HG03066 (cell line): Measurements from ENCODE around the gene CSNK1D.
"Not testable (repeated sequence)": the region's sequence is repeated elsewhere in the genome, so short reads cannot be mapped to it uniquely, and the experiment has no call there.

Source experiments
- ATAC-seq: cut with Tn5 transposase; IDR thresholded peaks from one replicate; pipeline ENCODE4 v1.9.1; 2021; ENCODE audit warnings: low read depth; ENCODE audit not compliant: unreplicated experiment

CSNK1D gene

DNA sequence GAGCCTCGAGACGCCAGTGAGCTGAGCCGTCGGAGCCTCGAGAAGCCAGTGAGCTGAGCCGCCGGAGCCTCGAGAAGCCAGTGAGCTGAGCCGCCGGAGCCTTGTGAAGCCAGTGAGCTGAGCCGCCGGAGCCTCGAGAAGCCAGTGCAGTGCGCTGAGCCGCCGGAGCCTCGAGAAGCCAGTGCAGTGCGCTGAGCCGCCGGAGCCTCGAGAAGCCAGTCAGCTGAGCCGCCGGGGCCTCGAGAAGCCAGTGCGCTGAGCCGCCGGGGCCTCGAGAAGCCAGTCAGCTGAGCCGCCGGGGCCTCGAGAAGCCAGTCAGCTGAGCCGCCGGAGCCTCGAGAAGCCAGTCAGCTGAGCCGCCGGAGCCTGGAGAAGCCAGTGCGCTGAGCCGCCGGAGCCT is 19.4 kb downstream of the CSNK1D start:
- ATAC-seq: not testable (repeated sequence)

DNA sequence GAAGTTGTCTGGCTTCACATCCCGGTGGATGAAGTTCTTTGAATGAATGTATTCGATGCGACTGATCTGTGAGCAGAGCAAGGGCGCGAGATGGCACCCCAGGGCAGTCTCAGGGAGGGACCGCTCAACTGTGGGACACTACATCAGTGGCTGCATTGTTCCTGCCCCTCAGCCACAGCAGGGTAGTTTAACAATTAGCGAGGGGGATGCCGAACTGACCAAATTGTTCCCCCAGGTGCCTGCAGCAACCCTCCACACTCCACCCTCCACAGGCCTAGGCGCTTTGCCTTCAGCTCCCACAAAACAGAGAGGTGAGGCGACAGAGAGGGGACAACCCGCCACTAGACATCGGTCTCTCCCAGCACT is 20.3 kb downstream of the CSNK1D start:
- no peak for ATAC-seq

DNA sequence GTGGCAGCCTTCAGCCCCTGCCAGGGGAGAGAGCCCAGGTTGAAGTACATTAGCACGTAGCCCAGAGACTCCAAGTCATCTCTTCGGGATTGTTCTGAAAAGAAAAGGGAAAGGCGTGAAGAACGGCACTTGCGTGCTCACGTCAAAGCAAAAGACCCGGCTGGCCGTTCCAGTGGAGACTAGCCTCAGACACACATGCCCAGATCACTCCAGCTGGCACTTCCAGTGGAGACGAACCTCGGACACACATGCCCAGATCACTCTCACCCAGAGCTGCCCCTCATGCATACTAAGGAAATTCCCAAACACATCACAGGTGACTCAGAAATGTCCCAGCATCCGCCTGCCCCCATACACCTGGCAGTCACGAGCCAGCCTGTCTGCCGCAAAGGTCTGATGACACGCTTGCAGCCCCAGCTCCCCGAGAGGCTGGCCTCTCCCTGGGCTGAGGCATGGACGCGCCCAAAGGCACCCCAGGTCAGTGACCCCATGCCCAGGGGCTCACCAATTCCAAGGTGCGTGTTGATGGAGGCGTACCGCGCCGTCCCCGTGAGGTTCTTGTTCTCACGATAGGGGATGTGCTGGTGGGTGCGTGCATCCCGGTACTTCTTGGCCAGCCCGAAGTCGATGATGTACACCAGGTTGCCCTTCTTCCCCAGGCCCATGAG is 20.9 kb downstream of the CSNK1D start:
- ATAC-seq: no peak

DNA sequence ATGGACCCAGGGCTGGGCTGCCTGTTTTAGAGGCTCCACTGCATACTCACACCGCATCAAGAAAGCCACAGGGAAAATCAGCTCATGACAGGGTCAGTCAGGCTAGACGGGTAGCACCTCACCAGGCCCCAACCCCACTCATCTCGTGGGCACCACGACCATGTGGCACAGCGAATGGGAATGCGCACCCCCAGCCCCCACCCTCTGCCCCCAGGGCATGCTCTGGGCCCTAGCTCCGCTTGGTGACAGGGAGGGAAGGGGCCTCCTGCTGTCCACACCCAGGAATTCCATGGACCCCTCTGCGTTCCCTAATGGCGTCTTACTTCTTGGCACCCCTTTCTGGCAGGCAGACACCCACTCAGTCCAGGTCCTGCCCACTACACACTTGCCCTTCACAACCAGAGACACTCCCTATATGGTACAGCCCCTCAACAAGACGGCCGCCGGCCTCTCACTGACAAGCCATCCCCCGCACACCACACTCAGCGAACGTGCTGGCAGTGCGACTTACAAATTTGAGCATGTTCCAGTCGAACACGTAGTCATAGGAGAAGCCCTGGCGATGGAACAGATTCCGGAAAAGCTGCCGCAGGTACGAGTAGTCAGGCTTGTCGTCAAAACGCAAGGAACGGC is 22.5 kb downstream of the CSNK1D start:
- no peak for ATAC-seq

DNA sequence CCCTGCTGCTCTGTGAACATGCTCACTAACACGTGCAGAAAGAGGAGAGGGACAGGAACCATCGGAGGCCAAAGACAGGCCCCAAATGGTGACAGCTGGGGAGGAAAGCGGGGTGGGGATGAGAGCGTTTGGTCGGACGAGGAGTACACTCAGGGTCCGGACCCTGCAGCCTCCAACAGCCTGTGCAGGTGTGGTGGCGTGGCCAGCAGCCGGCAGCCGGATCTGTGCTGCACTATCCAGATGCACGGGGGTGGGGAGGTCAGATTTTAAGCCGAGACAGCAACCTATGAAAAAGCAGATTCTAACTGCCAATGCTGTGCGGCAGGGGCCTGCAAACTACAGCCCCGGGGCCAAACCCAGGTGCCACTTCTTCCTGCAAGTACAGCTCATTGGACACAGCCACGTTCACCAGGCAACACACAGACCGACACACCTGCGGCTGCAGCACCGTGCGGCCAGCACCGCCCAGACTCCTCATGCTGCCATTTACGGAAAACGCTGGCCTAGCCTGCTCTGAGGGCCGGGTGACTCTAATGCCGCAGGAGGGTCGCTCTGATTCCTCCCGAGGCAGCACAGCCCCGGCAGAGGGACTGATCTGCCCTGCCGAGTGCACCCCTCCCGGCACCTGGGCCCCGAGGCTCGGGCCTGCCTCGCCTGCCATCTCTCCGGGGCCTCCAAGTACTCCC is 23.5 kb downstream of the CSNK1D start:
- ATAC-seq: no peak

DNA sequence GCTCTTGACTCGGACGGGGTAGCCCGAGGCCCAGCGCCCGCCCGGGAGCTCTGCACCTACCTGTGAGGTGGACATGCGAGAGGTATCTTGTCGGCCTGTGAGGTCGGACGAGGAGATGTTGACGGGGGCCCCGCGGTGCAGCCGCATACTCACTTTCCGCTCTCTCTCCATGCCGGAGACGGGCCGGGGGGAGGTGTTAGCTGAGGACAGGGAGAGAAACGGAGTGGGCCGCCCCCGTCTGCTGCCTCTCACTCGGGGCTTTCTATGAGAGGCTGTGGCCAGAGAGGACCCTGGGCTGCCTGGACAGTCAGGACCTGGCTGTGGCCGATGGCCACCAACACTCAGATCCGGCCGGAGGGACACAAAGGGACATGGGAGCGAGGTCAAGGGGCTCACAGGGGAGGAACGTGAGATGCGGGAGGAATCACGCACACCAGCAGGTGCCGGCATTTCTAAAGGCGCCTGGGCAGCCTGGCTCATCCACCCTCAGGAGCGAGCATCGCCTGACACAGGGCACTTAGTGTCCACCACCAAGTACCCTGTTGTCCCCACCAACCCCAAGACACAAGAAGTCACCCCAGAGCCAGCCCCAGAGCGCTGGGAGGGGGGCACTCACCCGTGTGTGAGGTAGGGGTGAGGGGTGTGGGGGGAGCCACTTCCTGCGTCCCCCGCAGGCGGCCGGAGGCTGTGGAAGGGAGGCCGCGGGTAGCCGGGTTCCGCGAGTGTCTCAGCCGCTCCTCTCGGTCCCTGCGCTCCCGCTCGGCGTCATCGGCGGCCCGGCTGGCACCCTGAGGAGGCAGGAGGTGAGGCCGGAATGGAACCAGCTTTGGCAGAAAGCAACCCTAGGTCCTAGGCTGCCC is 24.5 kb downstream of the CSNK1D start:
- ATAC-seq: no peak

DNA sequence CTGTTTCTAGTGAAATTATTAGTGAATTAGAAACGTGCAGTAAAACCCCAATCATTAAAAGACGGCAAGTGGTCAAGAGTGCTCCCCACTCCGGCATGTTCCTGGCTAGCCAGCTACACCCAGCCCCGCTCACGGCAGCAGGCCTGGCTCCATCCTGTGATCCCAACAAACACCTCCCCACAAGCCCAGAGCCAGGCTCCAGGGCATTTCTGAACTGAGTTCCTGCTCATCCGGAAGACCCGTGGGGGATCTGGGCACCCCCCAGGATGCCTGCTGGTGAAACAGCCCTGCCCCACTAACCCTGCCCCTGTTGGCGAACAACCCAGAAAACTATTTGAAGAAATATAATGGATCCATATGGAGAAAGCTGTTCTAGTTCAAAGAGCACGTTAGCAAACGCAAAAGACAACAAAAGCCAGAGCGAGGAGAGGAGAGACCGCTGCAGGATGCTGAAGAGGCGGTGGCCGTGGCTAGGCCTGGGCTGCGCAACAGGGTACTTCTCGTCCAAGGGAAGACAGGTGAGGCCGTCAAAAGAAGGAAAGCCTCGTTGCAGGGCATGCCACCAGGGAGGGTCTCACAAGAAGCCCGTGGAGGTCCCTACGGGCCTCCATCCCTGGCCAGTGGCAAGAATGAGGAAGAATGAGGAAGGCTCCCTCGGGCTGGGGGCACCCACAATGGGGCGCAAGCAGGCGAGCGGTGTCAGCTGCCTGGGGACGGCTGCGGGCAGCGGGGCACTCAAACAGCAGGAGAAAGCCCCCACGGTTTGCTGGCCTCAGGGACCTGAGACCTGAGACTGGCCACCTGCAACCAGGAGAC is 25.4 kb downstream of the CSNK1D start:
- ATAC-seq: no peak

DNA sequence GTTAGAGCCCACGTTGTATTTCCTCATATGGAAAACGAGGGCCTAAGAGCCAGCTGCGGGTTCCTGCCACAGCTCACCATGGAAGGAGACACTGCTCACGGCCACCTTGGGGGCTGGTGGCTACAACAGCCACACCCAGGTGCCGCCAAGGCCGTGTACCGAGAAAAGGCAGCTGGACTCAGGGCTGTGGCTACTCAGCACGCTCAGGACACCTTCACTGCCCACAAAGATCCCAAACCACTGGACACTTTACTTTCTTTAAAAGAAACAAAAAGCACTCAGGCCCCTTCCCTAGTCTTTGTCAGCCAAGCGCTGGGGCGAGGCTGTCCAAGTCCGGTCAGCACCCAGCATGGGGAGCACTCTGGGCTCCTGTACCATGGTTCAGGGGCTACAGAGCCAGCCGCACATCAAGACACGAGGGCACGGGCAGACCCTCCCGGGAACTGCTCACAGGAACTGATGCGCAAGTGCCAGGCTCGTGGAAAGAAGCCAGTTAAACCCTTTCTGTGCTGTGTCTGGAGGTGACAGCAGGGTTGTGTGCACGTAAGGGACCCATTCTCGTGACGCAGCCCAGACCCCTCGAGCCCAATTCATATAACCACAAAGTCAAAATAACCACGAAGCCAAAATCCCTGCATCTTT is 26.2 kb downstream of the CSNK1D start:
- ATAC-seq: no peak

DNA sequence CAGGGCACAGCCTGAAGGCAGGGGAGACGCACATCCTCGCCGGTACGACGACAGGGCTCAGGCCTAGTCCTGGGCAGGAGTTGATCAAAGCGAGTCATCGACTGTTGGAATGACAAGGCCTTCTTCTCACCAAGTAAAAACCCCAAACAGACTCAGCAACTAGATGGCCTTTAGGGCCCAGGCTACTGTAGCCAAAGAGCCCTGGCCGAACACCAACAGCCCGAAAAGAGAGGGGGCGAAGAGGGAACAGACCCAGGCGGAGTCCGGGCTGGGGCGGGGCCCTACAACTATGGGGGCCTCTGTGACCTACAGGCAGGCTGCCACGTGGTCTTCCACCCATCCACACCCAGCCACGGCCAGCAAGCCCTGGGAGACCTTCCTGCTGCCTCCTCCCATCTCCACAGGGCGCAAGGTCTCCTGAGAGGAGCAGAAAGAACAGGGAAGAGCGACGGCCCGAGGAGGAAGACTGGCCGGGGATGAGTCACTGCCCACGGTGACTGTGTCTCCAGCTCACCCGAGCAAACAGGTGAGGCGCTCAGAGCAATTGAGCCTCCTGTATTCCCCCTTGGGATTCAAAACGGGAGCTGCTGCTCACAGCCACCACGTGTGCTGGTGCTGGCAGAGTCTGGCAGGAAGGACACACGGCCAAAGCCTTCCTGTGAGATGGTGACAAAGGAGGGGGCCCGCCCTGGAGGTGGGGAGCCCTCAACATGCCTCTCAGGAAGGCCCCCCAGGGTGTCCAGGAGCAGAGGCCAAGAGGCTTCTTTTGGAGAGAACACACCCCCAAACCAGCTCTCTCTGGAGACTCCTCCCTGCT is 26.9 kb downstream of the CSNK1D start:
- no peak for ATAC-seq

DNA sequence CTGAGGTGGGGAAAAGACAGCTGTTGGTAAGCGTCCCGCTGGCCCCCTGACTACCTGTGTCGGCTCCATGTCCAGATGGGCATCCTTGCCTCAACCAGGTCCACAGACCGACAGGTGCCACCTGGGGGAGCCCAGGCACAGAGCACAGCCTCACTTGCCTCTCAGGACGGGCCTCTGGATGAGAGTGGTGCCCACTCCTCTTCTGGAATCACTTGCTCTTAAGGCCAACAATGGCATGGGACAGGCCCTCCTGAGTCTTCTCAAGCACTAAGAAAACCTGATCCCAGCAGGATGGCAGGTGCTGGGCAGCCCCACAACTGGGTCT is 27.5 kb downstream of the CSNK1D start:
- ATAC-seq: no peak

DNA sequence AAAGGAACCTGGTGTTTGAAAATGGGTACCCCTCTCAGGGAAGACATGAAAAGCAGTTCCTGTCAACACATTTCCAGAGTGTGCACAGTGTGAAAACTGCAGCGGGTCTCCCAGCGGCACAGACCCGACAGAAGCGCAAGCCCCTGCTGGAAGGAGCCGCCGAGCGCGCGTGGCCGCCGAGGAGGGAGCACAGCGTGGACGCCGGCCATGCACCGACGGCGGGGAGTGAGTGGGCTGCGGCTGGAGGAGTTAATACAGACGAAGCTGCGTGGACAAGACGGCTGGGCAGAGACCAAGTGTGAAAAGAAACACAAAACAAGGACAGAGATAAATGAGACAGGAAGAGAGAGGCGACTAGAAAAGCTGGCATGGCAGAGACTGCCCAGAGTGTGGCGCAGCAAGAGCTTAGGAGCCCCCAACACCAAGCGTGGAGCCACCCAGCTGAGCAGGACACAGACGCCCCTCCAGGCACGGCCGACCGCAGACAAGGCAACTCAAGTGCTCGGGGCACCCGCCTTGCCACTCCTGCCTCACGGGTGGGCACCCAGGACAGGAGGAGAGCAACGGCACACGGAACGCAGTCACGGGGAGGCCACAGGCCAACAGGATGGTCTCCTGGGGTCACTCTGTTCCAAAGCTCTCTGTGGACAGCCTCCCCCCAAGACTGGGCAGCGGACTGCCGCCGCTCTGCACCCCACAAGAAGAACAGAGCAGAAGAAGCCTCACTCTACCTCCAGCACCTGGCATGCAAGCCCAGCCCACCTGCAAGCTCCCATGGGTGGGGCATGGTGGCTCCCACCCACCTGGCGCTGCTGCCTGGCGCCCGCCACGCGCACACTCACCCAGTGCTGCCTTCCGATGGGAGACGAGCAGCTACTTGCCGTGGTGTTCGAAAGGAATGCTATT is 28.1 kb downstream of the CSNK1D start:
- ATAC-seq: no peak

DNA sequence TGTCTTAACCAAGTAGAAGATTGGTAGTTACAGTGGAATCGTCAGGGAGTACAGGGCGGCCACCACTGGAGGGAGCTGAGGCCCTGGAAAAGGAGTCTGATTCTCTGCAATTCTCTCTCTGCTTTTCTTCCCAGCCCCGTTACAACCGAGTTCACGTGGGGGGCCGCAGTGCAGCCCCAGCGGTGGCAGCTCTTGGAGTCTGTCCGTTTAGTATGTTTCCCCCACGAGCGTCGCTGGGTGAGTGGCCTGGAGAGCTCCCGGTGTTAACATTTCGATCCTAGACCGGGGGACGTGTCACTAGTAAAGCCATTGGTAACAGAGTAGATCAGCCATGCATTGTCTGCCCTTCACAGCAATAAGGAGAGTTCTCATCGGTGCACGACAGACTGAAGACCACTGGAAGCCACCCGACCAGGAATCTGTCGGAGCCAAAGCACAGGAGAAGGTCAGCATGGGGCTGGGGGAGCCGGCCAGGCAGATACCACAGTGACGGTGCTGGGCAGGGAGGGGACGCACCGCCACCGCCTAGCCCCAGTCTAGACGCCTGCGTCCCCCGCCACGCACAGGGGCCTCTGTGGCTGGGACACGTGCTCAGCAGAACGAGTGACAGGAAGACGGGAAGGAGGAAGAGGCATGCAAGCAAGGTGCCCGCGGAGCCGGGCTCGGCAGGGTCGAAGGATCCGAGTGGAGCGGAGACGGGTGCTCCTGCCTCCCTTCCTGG is 28.9 kb downstream of the CSNK1D start:
- no peak for ATAC-seq

DNA sequence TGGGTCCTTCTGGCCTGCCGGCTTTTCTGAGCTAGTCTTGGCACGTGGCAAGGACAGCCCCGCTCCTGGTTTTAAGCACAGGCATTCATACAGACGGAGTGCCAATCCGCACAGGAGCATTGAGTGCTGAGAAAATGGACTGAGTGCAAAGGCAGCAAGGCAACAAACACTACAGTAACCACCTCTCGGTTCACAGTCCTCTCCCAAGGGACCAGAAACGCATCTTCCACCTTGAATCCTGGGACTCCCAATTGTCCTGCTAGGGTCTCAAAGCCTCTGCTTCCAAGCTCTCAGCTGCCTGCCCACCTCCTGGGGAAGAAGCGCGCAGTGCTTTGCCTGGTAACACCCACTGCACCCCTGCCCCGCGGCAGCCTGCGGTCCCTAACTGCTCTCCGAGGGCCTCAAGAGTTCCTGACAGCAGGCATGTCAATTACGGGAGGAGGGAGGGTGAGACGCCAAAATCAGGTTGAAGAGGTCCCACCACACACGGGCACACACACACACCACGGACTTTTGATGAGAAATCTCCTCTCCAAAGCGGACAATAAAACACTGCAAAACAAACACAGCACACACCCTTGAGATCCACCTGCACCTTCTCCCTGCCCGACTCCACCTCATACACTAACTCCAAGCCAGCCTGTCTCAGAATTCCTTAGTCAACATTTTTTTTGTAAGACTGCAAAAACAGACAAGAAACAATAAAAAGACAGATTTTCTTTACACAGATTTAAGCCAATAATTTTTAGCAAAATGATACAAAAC is 29.7 kb downstream of the CSNK1D start:
- no peak for ATAC-seq

DNA sequence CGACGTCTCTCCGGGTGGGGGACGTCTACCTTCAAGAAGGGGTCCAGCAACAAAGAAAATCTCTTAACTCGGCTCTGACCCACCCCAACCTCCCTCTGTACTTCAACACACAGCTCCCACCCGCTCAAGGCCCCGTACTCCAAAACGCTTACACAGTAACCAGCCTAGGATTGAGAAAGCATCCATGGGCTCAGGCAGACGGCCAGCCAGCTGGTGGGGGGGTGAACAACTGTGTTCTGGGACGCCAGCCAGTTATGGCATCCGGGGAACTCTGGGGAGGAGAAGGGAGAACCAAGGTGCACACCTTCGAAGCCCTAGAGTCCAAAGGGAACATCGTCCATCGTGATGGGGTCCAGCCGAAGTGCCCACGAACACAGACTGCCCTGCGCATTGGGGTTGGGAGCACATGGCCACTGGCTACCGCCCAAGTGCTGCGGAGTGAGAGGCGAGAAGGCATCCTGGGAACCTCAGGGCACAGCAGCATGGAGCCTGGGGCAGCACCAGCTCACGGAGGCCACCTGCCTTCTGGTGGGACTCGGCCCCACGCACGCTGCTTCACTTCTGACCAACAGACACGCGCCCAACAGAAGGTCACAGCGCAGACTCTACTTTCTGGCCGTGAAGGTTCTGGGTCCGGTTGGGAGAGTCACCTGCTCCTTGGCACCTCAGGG is 30.4 kb downstream of the CSNK1D start:
- ATAC-seq: no peak

DNA sequence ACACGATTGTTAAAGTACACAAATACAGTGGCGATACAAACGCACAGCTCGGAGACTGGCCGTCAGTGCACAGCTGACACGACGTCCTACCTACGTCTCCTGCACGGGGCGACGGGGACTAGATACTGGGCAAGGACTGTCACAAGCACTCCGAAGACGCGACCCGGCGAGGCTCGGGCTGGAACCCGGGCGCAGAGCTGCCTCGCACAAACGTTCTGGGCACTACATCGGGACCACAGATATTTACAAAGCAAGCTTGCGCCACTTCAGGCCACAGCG is 30.9 kb downstream of the CSNK1D start:
- ATAC-seq: no peak

DNA sequence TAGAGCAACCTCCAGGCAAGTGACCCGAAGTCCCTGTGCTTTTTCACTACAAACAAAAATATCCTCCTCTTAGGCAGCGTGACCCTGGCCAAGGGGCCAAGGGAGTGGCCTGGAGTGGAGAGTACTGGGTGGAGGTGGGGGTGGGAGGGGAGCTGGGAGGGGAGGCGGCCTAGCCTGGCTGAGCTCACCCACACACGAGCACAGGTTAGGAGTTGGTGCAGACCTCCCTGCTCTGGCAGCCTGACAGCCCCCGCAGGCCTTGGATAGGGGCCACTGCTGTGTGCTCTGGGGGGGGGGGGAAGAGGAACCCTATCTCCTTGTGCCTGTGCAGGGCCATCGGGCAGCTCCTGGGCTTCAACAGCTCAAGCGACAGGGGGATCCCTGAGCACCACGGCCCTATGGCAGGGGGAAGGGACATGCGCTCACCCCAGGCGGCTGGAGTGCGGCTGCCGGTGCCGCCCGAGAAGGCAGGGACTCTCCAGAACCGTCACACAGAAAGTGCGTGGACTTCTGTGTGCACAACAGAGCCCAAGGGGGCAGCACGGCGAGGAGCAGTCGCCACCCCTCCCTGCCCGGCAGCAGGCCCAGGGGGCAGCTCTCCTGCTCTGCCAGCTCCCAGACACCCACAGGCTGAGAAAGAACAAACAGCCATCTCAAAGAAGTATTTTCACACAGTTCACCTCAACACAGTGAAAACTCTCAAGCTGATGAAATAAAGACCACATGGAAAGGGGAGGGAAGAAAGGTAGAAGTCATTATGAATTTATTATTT is 31.4 kb downstream of the CSNK1D start:
- no peak for ATAC-seq
